Karpas-422 (cell line): ENCODE data around the gene DCTD. TPM values are rescaled to one million over a fixed set of nuclear protein-coding genes. Genes with fewer than 3 reads are reported as not detected.

Experiments used
- DNase-seq: peaks from one replicate; pipeline ENCODE4 v3.0.0-alpha.2; 2015
- H2AFZ ChIP-seq: fragments of 200-600 bp; sonication (generic); 2 replicates; pipeline ENCODE4 v1.6.1; 2014; ENCODE audit warnings: antibody characterized with exemption, low read length, mixed read lengths
- H3K27ac ChIP-seq: fragments of 200-600 bp; sonication (generic); 2 replicates; pipeline ENCODE4 v1.5.1; 2014; ENCODE audit warnings: mild to moderate bottlenecking, low read length, moderate library complexity
- H3K27me3 ChIP-seq: fragments of 200-600 bp; sonication (generic); 2 replicates; pipeline ENCODE4 v1.6.1; 2014; ENCODE audit warnings: low read length, mixed read lengths
- H3K36me3 ChIP-seq: fragments of 200-600 bp; sonication (generic); 2 replicates; pipeline ENCODE4 v1.6.1; 2014; ENCODE audit warnings: low read length, mixed read lengths; ENCODE audit not compliant: insufficient read depth
- H3K4me1 ChIP-seq: fragments of 200-600 bp; sonication (generic); 2 replicates; pipeline ENCODE4 v1.6.1; 2014; ENCODE audit warnings: mild to moderate bottlenecking, low read length, mixed read lengths
- H3K4me2 ChIP-seq: fragments of 200-600 bp; sonication (generic); 2 replicates; pipeline ENCODE4 v1.6.1; 2014; ENCODE audit warnings: low read length, low read depth, mild to moderate bottlenecking; ENCODE audit not compliant: poor library complexity, severe bottlenecking
- H3K4me3 ChIP-seq: fragments of 200-600 bp; sonication (generic); 2 replicates; pipeline ENCODE4 v1.5.1; 2014; ENCODE audit warnings: mild to moderate bottlenecking, antibody characterized with exemption, low read length, mixed read lengths
- H3K79me2 ChIP-seq: fragments of 200-600 bp; sonication (generic); 2 replicates; pipeline ENCODE4 v1.6.1; 2014; ENCODE audit warnings: mild to moderate bottlenecking, low read length, mixed read lengths
- H3K9ac ChIP-seq: fragments of 200-600 bp; sonication (generic); 2 replicates; pipeline ENCODE4 v1.6.0; 2014; ENCODE audit warnings: low read length
- H3K9me2 ChIP-seq: fragments of 200-600 bp; sonication (generic), shearing (Covaris generic); replicated peaks from 2 replicates; pipeline ENCODE4 v1.6.0; 2014; ENCODE audit warnings: mild to moderate bottlenecking, low read length, moderate library complexity; ENCODE audit not compliant: insufficient read depth
- H3K9me3 ChIP-seq: fragments of 300-700, 200-600 bp; sonication (generic); 2 replicates; pipeline ENCODE4 v1.6.1; 2014; ENCODE audit warnings: low read length, mixed read lengths
- H4K20me1 ChIP-seq: fragments of 200-600 bp; sonication (generic); 2 replicates; pipeline ENCODE4 v1.6.1; 2014; ENCODE audit warnings: mild to moderate bottlenecking, antibody characterized with exemption, low read length, low read depth; ENCODE audit not compliant: insufficient read depth
- total RNA-seq: library from RNA; depleted of rRNA; stranded (reverse); fragments of >200 nt; shearing (Covaris generic); gene quantifications from 2 replicates; pipeline ENCODE4 v1.2.3, GENCODE V29; 2014; ENCODE audit warnings: low replicate concordance

The DCTD gene
- total RNA-seq, 1 experiment from 2014 or later, result 12.1 TPM

DNA sequence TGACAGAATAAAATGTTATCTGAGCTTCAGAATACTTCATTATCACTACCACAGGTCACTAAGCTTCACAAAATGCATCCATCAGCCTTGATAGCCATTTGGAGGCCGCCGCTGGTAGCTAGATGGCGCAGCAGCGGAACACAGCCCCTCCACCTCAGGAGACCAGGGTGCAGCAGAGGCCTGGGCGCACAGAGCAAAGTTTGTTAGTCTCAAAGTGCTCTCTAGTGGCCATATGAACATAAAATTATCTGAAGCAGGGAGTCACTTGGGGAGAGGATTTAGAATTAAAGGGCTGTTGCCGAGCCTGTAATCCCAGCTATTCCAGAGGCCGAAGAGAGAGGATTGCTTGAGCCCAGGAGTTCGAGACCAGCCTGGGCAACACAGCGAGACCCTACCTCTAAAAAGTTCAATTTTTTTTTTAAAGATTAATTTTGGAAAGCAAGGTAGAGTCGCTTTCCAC lies 8.1 kb upstream of the DCTD start:
- Histone ChIP-seq H3K4me2 (no peak overlapping the region), H3K9me3 (no peaks in the 10 kb centered on the region), H3K4me3 (no peak overlapping the region), H3K9me2 (no peaks in the 10 kb centered on the region), H3K27me3 (no peaks in the 10 kb centered on the region), H3K79me2 (no peaks in the 10 kb centered on the region), H2AFZ (no peak overlapping the region), H4K20me1 (no peaks in the 10 kb centered on the region), H3K4me1 (no peaks in the 10 kb centered on the region), H3K9ac (no peak overlapping the region), H3K36me3 (no peaks in the 10 kb centered on the region), H3K27ac (no peak overlapping the region)
- peak; percentile 84 for DNase-seq

DNA sequence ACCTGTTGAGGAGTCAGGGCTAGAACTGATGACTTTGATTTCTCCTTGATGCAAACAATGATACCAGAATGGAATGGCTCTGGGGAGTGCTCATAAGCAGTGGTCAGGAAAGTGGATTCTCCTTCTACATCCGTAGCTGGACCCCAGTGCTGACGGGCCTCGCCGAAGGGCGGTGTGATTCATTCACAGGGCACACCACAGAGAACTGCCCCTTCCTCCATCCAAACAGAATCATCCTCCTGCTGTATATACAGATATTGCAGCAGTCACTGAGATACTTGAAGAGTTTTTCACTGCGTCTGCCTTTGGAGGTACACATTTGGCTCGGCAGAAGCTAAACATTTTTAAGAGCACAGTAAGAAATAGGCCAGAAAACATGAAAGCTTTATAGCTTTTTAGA lies 7.3 kb upstream of the DCTD start:
- no peak overlapping the region for H3K4me2 ChIP-seq
- no peaks in the 10 kb centered on the region for H3K79me2 ChIP-seq
- no peak overlapping the region for H2AFZ ChIP-seq
- no peak for DNase-seq
- H3K27ac ChIP-seq, result no peak overlapping the region
- H3K4me1 ChIP-seq, result no peaks in the 10 kb centered on the region
- H3K9me3 ChIP-seq, result no peaks in the 10 kb centered on the region
- no peak overlapping the region for H3K4me3 ChIP-seq
- H3K9ac ChIP-seq, result no peak overlapping the region
- no peaks in the 10 kb centered on the region for H4K20me1 ChIP-seq
- H3K36me3 ChIP-seq, result no peaks in the 10 kb centered on the region
- H3K9me2 ChIP-seq, result no peaks in the 10 kb centered on the region
- no peaks in the 10 kb centered on the region for H3K27me3 ChIP-seq

DNA sequence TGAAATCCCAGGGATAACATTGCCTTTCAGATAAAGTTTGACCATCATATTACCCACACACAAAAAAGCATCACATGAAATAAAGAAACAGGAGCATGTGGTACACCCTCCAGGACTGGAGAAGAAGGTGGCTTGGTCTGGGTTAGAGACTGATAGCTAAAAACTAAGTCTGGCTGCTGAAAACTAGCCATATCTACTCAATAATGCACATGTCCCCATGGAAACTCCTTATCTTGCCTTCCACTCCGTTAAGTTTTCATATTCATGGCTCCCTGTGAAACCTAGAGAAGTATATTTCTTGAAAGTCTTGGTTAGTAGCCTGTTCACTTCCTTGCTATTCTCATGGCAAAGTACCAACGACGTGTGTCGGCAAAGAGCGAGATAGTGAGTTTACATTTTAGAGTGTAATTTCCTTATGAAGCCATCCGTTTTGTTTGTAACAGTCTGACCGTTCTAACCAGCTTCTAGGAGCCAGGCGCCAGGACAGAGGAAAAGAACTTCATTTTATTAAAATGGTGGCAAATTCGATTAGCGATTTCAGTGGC lies 6.7 kb upstream of the DCTD start:
- Histone ChIP-seq H3K9me2 (no peaks in the 10 kb centered on the region), H3K36me3 (no peaks in the 10 kb centered on the region), H3K27ac (no peak overlapping the region), H3K9me3 (no peaks in the 10 kb centered on the region), H3K4me2 (no peak overlapping the region), H4K20me1 (no peaks in the 10 kb centered on the region), H3K4me3 (no peak overlapping the region), H3K9ac (no peak overlapping the region), H3K4me1 (no peaks in the 10 kb centered on the region), H3K79me2 (no peaks in the 10 kb centered on the region), H2AFZ (no peak overlapping the region), H3K27me3 (no peaks in the 10 kb centered on the region)
- DNase-seq, result no peak

DNA sequence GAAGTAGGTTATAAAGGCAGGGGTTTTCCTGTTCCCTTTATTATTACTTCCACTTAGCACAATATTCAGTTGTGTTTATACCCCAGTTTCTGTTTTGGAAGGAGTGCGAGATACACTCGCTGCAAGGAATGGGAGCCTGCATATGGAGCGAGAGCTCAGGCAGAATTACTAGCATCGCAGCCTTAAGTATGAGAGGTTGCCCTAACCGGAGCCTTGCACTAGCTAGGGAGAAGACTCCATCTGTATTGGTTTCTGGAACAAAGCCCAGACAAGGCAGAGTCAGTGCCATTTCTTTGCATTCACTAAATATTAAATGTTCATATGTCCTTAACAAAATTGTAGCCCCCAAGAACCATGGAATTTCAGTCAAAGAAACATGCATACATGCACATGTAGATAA lies 6.2 kb upstream of the DCTD start:
- no peaks in the 10 kb centered on the region for H3K36me3 ChIP-seq
- no peak overlapping the region for H3K27ac ChIP-seq
- no peak overlapping the region for H3K9ac ChIP-seq
- H3K4me2 ChIP-seq, result no peak overlapping the region
- peaks cover 1% of the 10 kb centered on the region for H3K4me1 ChIP-seq
- no peaks in the 10 kb centered on the region for H3K9me2 ChIP-seq
- H3K79me2 ChIP-seq, result no peaks in the 10 kb centered on the region
- H3K9me3 ChIP-seq, result no peaks in the 10 kb centered on the region
- H2AFZ ChIP-seq, result no peak overlapping the region
- no peaks in the 10 kb centered on the region for H4K20me1 ChIP-seq
- H3K27me3 ChIP-seq, result no peaks in the 10 kb centered on the region
- DNase-seq, result no peak
- no peak overlapping the region for H3K4me3 ChIP-seq

DNA sequence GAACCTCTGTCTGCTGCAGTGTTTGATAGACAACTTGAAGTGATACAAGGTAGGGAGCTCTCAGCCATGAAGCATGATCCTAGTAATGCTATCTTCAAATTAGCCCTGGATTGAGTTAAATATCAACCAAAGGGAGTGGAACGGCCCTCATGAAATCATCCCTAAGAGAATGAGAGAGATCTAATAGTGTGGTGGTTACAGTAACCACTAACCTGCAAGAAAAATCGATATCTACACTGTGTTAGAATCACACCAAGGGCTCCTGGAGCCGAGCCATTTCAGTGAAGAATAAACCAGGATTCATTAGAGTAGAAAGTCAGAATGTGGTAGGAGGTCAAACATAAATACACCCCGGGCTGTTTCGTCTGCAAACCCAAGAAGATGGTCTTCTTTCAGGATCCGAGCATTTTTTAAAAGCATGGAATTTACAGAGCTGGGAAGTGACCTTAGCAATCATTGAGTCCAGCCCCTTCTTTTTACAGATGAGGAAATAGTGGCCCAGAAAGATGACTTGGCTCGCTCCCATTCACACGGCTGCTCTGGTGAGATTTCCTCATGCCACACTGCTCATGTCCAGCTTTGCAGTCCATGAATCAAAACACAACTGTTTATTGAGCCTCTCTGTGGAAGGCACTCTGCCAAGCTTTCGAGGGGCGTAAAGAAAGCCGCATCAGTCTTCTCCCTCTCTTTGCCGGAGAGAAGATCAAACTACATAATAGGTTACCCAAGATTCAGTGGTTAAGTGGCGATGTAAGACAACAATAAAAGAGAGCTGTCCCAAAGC lies 5.5 kb upstream of the DCTD start:
- H3K4me3 ChIP-seq, result no peak overlapping the region
- H3K4me1 ChIP-seq, result peaks cover 8% of the 10 kb centered on the region
- H3K9me2 ChIP-seq, result no peaks in the 10 kb centered on the region
- no peak overlapping the region for H3K4me2 ChIP-seq
- no peak overlapping the region for H3K27ac ChIP-seq
- no peak overlapping the region for H3K9ac ChIP-seq
- H2AFZ ChIP-seq, result no peak overlapping the region
- no peak for DNase-seq
- no peaks in the 10 kb centered on the region for H3K9me3 ChIP-seq
- no peaks in the 10 kb centered on the region for H4K20me1 ChIP-seq
- H3K27me3 ChIP-seq, result no peaks in the 10 kb centered on the region
- H3K79me2 ChIP-seq, result no peaks in the 10 kb centered on the region
- H3K36me3 ChIP-seq, result no peaks in the 10 kb centered on the region

DNA sequence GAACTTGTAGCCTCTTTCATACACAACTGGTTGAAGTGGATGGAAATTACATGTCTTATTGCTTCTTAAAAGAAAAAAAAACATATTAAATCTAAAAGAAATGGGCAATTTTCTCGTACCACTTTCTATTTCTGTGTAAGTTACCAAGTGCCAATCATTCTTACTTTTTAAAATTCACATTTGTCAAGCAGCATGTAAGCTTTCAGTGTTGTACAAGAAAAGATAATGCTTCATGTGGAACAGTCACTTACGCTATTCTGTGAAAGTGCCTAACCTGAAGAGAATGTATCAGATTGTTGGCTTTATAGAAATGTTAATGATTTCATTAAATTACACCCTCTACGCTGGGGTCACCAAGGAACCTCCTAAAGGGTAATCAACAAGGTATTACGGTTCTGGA lies 4.4 kb upstream of the DCTD start:
- Histone ChIP-seq H3K9me2 (no peaks in the 10 kb centered on the region), H3K4me1 (peaks cover 12% of the 10 kb centered on the region), H3K79me2 (no peaks in the 10 kb centered on the region), H2AFZ (no peak overlapping the region), H3K27me3 (no peaks in the 10 kb centered on the region), H3K27ac (no peak overlapping the region), H3K9ac (no peak overlapping the region), H4K20me1 (no peaks in the 10 kb centered on the region), H3K36me3 (no peaks in the 10 kb centered on the region), H3K9me3 (no peaks in the 10 kb centered on the region), H3K4me2 (no peak overlapping the region), H3K4me3 (no peak overlapping the region)
- no peak for DNase-seq

DNA sequence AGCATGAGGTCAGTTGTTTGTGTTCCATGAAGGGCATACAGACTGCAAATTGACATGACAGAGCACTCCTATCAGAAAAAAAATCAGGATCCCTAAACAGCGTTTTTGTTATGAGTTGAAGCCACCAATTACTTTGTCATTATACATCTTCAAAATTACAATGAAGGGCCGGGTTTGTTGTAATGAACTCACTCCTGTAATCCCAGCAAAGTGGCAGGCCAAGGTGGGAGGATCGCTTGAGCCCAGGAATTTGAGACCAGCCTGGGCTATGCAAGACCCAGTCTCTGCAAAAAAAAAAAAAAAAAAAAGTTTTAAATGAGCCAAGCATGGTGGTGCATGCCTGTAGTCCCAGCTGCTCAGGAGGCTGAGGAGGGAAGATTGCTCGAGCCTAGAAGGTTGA lies 3.5 kb upstream of the DCTD start:
- Histone ChIP-seq H3K4me3 (no peak overlapping the region), H3K27ac (no peak overlapping the region), H2AFZ (no peak overlapping the region), H3K9me2 (no peaks in the 10 kb centered on the region), H3K9ac (no peak overlapping the region), H4K20me1 (no peaks in the 10 kb centered on the region), H3K36me3 (no peaks in the 10 kb centered on the region), H3K79me2 (no peaks in the 10 kb centered on the region), H3K9me3 (no peaks in the 10 kb centered on the region), H3K4me2 (no peak overlapping the region), H3K27me3 (no peaks in the 10 kb centered on the region), H3K4me1 (peaks cover 14% of the 10 kb centered on the region)
- DNase-seq, result no peak

DNA sequence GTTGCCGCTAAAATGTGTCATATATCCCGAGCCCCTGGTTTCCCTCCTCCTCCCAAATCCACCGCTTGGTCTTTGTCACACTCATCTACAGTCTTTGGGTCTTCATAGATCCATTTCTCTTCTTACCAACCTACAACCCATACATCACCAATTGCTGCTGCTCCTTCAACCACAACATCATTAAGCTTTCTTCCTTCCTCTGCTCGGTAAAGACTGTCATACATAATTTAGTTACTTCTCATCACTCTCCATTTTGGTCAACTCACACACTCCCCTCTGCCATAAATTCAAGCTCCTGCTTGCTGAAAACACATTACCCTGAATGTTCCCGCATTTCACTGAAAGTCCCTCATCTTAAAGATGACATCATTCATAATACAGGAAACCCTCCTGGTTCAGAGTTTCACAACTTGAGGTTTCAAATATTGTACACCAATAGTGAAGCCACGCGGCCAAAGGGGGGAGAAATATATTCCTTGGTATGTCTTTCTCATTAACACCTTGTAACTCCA lies 1.7 kb upstream of the DCTD start:
- H3K4me1 ChIP-seq, result peaks cover 14% of the 10 kb centered on the region
- no peaks in the 10 kb centered on the region for H4K20me1 ChIP-seq
- H3K27me3 ChIP-seq, result no peaks in the 10 kb centered on the region
- H3K36me3 ChIP-seq, result no peaks in the 10 kb centered on the region
- H3K79me2 ChIP-seq, result no peaks in the 10 kb centered on the region
- DNase-seq, result no peak
- no peak overlapping the region for H3K27ac ChIP-seq
- no peak overlapping the region for H3K9ac ChIP-seq
- no peak overlapping the region for H3K4me2 ChIP-seq
- H3K9me2 ChIP-seq, result no peaks in the 10 kb centered on the region
- H3K9me3 ChIP-seq, result no peaks in the 10 kb centered on the region
- H3K4me3 ChIP-seq, result no peak overlapping the region
- H2AFZ ChIP-seq, result no peak overlapping the region
